Measurements from ENCODE around the gene ALK.

The ALK gene

DNA sequence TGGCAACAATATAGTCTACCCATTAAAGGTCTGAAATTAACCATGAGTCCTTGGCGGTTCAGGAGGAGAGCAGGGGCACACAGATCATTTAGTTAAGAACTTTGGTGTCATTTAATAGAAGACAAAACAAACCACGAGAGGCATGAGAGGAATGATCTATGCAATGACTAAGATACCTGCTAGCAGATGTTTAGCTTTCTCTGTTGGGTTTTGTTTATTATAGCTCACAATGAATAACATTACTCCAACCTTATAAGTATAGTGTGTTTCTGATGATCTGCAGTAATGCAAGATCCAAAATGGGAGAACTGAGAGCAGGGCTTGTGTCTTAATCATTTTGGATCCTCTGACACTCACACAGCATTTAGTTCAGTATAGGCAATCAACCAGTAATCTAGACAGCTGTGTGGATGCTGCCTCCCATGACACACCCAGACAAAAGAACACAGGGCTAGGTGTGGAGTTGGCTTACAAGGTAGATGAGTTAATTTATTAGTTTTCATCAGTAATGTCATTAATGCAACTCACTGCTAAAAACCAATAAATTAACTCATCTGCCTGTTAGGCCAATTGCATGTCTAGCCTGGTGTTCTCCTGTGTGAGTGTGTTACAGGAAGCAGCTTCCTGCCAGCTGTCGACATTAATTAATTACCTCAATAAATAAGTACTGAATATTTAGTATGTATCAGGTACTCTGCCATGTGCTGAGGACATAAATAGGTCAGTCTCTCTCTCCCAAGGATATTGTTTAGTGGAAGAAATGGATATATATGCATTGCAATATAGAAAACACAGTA, 713.8 kb downstream of the ALK start:
- DNase-seq, result peak in 2 of 42 donors; percentile 3 to 5
- intact Hi-C loops (cut with DNase I), result no loop called here

DNA sequence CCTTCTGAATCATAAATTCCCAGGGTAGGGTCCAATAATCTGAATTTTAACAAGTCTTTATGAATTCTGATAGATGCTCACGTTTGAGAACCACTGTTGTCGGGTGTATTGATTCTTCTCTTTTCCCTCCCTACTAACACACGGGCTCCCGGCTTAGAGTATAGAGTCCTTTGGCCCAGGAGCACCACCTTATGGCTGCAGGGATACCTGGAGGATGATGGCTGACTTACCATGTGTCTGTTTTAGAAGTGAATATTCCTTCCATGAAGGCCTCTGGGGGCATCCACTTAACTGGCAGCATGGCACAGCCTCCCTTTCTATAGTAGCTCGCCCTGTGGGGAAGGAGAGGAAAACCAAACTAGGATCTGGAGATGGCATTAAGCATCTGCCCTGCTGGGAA, 714.4 kb downstream of the ALK start:
- intact Hi-C loops (cut with DNase I), result no loop called here
- peak in 2 of 42 donors; percentile 12 to 15 for DNase-seq

DNA sequence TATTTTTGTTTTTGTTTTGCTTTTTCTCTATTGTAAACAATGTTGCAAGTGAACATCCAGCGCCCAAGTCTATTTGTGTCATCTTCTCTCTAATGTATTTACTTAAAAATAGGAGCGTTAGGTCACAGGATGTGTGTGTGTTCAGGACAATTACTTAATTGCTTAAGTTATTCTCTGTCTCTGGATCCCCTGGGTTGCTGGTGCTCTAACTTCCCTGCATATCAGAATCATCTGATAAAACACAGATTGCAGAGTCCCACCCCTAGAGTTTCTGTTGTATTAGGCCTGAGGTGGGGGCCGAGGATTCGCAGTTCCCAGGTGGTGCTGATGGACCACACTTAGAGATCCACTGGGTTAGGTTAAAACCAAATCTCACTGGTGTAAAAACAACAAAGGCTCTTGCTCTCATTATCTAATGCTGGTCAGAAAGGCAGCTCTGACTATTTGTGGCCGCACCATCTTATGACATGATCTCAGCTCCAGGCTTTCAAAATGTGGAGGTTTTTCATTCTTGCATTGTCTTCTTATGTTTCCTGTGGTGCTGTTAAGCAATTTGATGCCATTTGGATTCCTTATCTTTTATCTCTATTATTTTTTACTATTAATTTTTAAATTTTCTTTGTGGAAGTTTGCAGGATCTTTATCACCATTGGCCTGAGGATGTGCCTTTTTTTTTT, 718.4 kb downstream of the ALK start:
- DNase-seq, result peak in 1 of 42 donors; percentile 23
- intact Hi-C loops (cut with DNase I), result no loop called here

DNA sequence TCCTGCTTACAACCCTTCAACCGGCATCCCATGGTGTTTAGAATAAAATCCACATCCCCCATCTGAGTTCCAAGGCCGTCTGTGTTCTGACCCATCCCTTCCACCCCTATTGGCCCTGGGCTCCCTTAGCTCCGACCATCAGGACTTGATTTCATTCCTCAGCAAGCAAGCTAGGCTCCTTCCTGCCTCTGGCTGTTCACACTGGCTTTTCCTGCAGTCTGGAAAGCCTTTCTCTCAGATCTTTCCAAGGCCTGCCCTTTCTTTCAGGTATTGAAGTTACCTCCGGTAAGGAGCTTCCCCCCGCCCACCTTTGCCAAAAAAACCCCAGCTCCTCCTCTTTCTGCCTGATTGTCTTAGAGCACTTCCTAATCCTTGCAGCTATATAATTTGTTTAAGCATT, 719.4 kb downstream of the ALK start:
- DNase-seq, result peak in 1 of 42 donors; percentile 27
- intact Hi-C loops (cut with DNase I), result no loop called here

DNA sequence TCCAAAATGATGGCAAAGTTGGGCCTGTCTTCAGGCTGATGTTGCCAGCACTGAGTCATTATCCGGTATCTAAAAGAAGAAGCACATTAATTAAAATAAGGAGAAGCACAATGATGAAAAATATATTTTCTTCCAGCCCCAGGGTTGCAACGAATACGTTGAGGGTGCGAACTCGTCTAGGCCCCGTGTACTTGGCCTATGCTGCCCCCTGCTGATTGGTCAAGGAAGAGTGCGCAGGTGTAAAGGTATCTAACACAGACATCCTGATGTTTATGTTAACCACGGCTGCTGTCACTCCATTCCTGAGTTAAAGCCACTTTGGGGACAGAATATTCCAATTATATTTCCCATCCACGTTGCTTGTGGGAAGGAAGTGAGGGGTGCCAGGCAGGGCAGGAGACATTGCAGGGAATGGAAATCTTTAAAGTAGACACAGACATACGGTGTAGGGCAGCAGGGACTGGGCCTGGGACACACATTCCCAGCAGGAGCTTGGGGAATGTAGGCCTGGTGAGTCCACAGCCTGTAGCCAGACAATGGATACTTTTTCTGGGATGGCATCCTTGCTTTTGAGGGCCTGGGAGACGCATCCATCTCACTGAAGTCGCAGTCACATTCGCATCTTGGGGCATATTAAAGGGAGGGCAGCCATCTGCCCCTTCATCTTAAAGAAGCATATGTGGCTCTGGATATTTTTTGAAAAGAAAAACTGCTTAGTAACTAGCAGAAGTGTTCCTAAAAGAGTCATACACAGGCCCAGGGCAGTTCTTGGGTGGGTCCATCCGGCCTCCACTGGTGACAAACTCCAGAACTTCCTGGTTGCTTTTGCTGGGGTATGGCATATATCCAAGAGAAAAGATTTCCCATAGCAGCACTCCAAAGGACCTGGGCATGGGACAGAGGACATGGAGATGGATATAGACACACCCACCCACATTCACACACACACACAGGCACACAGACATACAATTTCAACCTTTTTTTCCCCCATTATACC, 724.3 kb downstream of the ALK start:
- intact Hi-C loops (cut with DNase I), result loop anchor here (2.0 to 10.0 kb wide), 2 partner anchors 132 to 240 kb away; no protein-coding TSS in a partner anchor
- DNase-seq, result peak; percentile 48 to 92 (median 82)

DNA sequence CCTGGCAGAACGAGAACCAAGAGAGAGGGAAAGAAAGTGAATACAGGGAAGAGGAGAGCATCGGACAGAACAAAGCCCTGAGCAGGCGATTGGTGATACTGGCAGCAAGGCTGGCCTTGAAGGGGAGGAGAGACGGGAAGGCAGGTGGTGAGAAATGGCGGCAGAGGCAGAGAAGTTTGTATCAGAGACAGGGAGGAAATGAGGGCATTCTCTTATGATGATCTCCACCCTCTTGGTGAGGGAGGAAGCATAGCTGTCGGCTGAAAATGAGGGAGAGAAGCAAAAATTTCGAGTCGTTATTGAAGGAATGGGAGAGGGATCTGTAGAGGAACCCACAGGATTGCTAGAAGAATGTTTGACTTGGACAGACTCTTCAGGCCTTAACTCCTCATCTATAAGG, 725.6 kb downstream of the ALK start:
- no peak for DNase-seq
- intact Hi-C loops (cut with DNase I), result loop anchor here (2.0 to 10.0 kb wide), 2 partner anchors 131 to 239 kb away; no protein-coding TSS in a partner anchor

DNA sequence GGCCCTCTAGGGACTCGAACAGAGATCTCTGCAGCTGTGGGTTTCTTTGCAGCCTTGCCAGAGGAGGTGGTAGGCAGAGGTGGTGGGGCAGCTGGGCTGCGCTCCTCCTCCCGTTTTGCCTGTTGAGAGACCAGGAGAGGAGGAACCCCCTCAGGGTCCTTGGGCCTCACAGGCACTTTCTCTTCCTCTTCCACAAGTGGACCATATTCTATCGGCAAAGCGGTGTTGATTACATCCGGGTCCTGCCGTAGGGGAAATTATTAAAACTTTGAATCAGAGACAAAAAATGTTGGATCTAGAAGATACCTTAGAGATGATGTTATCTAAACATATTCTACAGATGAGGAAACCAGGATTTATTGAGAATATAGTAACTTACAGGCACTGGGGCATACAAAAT, 727.7 kb downstream of the ALK start:
- no peak for DNase-seq
- intact Hi-C loops (cut with DNase I), result loop anchor here (10.0 kb wide), 1 partner anchor 129 kb away; no protein-coding TSS in a partner anchor

DNA sequence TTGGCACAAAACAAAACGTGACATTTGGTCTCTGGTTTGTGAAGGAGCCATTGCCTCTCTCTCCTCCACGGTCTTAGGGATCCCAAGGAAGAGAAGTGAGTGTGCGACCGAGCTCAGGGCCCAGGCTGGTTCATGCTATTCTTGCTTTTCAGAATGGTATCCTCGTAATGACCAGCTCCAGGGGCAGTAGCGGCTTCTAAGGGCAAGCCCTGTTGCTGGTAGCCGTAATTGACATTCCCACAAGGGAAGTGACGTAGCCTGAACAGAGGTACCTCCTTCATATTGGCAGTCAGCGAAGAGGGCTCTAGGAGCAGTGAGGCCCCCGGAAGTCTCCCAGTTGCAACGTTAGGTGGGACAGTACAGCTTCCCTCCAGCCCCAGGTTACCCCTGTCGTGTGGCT, 728.3 kb downstream of the ALK start:
- intact Hi-C loops (cut with DNase I), result loop anchor here (10.0 kb wide), 1 partner anchor 128 kb away; no protein-coding TSS in a partner anchor
- no peak for DNase-seq

DNA sequence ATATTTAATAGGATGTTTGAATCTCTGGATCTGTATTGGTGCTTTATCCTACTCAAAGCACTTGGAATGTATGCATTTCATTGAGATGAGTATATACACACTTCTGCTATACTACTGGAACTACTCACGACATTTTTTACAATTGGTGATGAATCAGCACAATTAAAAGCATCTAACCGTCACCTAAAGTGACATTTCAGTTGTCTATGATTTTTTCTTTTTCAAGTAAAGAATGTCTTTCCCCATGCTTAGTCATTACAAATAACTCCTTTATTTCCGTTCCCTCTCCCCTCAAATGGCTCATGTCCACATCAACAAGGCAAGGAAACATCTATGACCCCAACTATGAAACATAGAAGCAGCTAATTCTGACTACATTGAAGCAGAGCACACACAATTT, 728.9 kb downstream of the ALK start:
- intact Hi-C loops (cut with DNase I), result loop anchor here (10.0 kb wide), 1 partner anchor 128 kb away; no protein-coding TSS in a partner anchor
- DNase-seq, result no peak

DNA sequence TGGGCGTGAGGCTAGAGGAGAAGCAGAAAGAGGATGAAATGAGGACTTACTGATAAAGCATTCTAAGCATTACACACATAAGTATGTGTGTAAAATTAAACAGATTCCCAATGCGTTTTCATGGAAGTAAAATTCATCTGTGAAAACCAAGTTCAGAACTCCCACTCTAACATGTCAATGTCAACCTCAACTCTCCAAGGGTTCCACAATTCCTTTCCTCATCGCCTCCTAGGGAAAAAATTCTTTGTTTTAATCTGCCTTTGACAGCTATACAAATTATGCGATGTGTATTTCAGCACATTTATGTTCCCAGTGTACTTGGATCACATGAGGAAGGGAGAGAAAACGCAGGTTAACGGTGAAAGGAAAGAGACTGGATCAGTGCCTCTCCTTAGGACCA, 729.6 kb downstream of the ALK start:
- no peak for DNase-seq
- intact Hi-C loops (cut with DNase I), result loop anchor here (10.0 kb wide), 1 partner anchor 127 kb away; no protein-coding TSS in a partner anchor

DNA sequence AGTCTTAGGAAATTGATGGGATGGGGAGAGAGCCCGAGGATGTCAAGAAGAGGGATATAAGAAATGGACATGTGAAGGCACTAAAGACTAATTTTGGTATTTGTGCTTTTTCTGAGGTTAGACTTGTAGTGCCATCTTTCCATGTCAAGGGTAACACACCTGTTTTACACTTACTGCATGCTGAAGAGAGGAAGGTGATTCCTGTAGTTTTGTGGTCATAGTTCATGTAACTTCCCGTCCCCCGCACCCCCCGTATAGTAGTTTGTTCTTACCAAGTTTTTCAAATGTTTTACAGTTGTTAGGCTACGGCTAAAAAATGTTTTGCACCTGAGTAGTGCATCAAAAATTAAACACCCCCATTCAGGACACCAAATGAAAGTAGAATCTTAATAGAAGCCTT, 732.3 kb downstream of the ALK start:
- DNase-seq, result no peak

DNA sequence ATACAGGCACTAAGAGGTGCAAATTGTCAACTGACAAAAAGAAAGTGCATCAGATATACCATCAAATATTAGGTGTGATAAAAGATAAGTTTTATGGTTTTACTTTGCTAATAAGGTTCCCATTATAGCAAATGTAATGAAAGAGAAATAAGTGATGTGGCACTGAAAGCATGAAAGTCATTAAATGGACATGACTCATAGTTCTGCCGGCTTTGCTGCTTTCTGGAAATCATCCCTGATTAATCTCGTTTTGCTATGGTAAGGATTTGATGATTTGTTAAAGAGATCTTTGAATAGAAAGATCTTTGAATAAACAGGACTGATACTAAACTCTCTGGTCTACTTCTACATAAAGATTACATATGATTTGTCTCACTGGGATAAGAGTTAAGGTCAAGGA, 733.5 kb downstream of the ALK start:
- no peak for DNase-seq
- intact Hi-C loops (cut with DNase I), result no loop called here

More for the DNA sequence above, 732.3 kb downstream of the ALK start:
- intact Hi-C loops (cut with DNase I), result no loop called here

DNA sequence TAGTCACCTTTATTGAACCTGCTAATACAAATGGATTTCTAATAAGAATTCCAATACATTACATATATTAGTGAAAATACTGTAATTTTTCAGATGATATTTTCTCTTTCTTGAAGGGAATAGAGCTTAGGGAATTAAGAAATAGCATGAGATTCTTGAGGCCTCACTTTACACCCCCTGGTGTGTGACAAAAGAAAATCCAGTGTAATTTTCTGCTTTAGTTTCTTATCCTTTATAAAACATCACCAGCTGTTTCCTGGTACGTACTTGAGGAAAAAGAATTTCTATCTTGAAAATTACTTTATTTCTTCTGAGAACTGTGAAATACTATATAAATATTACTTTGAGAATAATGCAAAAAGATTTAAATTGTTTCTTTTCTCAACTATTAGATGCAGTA, 734.6 kb downstream of the ALK start:
- intact Hi-C loops (cut with DNase I), result no loop called here
- no peak for DNase-seq

DNA sequence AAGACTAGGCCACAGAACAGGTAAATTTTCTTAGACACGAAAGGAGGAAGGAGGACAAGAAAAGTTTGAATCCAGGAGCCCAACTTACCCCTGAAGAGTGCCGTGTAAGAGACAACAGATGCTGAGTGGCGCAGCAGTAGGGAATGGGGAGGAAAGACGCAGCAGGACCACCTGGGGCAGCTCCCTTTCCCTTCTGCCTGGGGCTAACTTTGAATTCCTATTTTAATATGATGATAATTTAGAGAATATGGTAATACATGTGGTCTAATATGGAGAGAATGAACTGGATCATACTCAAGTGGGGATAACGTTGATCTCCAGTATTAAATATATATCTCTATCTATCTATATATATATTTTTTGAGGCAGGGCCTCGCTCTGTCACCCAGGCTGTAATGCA, 736.9 kb downstream of the ALK start:
- intact Hi-C loops (cut with DNase I), result no loop called here
- no peak for DNase-seq

DNA sequence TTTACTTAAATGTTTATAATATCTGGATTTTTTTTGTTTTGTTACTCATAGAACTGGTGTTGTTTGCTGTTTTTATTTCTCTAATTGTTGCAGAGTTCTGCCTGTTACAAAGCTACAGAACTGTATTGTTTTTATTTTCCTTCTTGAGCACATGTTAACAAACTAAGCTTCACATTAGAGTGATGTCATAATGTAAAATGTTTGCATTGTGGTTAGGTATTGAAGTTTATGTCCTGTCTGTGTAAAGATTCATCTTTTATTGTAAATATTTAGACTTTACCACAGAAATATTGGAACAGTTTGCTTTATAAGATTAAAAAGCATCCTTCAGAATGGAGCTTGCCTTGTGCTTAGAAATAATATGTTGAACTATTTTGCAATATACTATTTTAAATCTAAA, 738.5 kb downstream of the ALK start:
- intact Hi-C loops (cut with DNase I), result no loop called here
- DNase-seq, result no peak

DNA sequence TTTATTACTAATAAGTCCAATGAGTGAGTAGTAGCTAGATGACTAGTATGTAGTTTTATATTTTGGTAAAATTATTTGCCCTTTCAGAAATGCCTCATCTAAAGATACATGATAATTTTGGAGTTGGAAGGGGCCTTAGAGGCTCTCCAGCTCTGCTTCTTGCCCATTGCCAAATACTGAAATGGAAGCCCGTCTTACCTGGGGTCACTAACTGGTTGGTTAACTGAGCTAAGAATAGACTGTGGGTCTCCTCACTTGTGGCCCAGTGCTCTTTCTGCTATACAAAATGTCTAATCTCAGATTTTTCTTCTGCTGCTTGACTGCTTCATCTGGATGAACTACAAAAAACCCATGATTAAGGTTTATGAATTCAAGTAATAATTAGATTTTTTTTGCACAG, 739.1 kb downstream of the ALK start:
- intact Hi-C loops (cut with DNase I), result no loop called here

DNA sequence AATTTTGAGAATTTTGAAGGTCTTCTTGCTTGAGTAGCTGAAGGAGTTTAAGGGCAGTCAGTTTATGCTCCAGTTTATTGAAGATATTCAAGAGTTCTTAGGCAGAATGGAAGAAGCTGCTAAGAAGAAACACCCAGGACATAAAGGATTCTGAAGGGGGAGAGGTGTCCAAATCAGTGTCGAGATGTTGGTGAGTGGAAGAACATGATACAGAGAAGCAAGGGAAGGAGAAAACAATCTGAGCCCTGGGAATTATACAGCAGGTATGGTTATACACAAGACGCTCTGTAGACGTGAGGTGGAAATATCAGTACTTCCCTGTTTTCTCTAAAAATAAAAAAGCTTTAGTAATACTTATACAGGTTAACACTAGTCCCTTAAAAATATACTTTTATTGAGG, 746.0 kb downstream of the ALK start:
- intact Hi-C loops (cut with DNase I), result no loop called here
- DNase-seq, result no peak

More for the DNA sequence above, 739.1 kb downstream of the ALK start:
- no peak for DNase-seq

DNA sequence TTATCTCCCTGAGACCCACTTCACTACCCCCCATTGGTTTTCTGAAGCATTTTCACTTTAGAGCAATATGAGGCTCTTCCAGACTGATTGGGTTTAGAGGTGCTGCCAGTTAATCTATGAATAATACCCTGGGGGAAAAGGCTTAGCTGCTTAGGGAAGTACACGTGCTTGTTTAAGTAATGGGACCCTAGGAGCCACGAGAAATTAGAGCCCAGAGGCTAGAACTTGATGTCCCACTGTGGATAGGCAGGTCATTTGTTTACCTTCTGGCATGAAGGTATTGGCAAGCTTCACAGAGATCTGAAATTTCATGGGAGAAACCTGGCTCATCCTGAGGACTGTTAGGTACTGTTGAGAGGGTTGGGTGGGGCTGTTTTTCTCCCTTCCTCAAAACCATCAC, 746.4 kb downstream of the ALK start:
- intact Hi-C loops (cut with DNase I), result no loop called here
- no peak for DNase-seq
